GM21825 (cell line): ENCODE data around the gene TFDP2.

ENCODE experiments used
- ATAC-seq: cut with Tn5 transposase; IDR thresholded peaks from one replicate; pipeline ENCODE4 v1.9.1; 2021; ENCODE audit warnings: mild to moderate bottlenecking, moderate library complexity; ENCODE audit not compliant: unreplicated experiment

The TFDP2 gene

GRCh38 chr3:141972399-141972798 is 176.9 kb downstream of the TFDP2 start:
- ATAC-seq = no peak

DNA sequence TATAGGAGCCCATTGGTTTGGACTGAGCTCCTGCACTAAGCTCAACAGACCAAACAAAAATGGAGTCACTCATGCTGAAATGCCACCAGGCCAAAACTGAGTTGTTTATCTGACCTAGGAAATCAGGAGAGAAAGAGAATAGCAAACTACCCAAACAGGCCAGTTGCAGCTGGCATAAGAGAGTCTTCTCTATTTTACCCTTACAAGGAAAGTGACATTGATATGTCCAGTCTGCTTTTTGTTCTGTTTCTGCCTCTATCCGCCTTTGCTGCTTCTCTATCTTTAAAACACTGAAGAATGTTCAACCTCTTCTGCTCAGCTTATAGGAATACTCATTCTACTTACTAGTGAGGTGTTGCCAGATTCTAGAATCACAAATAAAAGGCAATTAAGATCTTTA is 177.8 kb downstream of the TFDP2 start:
- ATAC-seq = no peak

DNA sequence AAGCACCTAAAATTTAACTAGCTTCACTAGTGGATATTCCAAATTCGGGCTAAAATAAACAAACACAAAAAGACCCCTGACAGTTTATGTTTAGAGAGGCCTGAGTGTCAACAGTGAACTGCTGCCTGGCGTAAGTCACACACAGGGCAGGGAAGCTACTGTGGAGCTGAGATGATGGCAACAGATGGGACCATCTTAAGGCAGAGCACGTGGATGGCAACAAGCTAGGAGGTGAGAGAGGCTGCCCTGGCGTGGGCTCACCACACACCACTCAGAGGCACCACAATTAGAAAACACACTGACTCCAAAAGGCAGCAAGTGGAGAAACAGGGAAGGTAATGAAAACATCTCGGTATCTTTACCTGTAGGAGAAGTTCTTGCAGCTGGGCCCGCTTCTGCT is 179.6 kb downstream of the TFDP2 start:
- ATAC-seq = no peak

GRCh38 chr3:141965471-141965870 is 183.9 kb downstream of the TFDP2 start:
- no peak for ATAC-seq

- ATAC-seq = no peak
These were observed 186.0 kb downstream of the TFDP2 start for GRCh38 chr3:141963301-141963700.

- no peak for ATAC-seq
These were observed 188.6 kb downstream of the TFDP2 start for GRCh38 chr3:141960731-141961130.

DNA sequence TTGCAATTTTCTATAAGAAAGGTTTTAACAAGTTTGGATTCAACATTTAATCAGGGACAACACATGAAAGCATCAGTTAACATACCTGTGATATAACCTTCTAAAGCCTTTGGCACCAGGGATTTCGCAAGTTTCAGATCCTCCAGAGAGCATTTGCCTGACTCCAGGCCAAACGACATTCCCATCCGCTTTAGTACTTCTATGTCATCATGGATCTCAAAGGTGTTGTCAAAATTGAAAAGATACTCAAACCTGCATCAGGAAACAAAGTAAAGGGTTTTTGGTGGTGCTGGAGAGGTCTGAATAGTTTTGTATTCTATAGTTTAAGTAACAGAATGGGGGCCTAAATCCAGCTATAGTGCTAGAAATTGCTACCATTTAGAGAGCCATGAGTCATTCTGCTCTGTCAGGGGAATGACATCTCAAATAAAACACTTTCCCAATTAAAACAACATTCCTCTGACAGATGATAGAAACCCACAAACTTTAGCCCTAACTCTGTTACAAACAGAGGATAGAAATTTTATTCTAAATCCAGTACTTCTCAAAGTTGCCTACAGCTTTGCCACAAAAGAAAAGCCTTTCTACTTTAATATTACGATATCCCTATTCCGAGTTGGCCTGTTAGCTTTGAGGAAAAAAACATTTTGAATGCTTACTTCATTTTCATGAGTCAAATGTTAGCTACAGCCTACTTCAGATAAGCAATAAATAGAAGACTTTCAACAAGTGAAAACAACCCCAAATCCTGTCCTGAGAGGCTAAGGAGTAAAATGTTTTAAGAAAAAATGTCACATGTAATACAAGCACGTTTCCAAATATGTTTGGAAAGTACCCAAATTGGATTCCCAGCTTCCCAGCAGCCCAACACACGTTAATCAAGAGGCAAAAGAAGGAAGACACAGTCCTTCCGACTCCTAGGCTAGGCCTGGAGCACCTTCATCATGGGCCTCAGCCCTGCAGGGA is 189.5 kb downstream of the TFDP2 start:
- no peak for ATAC-seq

GRCh38 chr3:141955175-141955574 is 194.2 kb downstream of the TFDP2 start:
- ATAC-seq = no peak

DNA sequence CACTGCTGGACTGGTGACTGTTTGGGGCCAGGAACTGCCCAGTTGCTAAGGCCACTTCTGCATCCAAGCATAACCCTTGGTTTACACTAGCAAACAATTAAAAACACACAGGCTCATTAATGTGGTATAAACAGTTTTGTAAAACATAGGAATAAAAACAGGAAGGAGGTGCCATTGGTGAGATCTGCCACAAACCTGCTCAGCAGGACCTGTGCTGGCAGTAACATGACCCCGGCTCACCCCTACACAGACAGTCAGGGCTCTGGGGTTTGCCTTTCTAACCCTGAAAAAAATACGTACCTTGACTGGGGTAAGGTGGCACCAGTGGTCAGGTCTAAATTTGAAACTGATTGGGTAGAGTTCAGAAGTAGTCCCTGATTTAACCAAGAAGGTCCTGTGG is 196.7 kb downstream of the TFDP2 start:
- ATAC-seq = no peak

DNA sequence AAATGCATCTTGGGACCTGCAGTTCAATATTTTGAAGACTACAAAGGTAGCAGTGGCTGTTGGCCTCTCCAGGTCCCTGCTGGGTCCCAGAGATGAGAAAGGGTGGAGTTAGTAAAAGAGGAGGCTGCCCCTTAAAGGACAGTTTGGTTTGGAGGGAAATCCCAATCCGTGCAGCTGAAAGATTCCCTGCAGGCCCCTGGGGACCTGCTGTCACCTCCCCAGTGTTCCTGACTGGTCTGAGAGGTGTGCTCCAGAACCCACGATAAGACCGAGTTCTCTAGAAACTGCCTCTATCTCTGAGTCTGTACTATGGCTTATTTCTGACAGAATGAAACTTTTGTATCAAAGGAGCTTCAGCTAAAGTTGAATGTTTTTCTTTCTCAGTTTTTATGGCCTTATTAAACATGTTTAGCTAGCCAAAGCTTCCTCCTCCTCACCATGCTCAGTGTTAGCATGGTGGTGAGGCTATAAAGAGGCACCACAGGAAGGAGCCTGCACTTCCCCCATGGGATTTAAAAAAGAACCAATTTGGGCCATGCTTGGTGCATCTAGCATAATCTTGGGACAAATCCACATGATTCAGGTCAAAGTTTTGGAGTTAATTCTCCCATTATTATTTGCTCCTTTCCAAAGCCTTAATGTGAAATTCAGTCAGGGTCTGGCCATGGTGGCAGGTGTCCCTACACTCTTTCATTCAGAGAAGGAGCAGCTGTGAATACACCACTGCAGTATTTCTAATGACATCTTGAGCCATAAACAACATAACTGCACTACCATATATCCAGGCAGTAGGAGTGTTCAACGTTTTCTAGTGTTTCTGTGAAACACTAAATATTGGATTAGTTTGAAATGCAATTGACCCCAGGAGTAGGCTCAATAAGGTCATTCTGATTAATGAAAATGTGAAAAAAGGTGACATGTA is 198.5 kb downstream of the TFDP2 start:
- ATAC-seq = no peak

GRCh38 chr3:141949972-141950371 is 199.4 kb downstream of the TFDP2 start:
- ATAC-seq = no peak

- ATAC-seq = no peak
These were observed 199.9 kb downstream of the TFDP2 start for GRCh38 chr3:141949399-141949798.

DNA sequence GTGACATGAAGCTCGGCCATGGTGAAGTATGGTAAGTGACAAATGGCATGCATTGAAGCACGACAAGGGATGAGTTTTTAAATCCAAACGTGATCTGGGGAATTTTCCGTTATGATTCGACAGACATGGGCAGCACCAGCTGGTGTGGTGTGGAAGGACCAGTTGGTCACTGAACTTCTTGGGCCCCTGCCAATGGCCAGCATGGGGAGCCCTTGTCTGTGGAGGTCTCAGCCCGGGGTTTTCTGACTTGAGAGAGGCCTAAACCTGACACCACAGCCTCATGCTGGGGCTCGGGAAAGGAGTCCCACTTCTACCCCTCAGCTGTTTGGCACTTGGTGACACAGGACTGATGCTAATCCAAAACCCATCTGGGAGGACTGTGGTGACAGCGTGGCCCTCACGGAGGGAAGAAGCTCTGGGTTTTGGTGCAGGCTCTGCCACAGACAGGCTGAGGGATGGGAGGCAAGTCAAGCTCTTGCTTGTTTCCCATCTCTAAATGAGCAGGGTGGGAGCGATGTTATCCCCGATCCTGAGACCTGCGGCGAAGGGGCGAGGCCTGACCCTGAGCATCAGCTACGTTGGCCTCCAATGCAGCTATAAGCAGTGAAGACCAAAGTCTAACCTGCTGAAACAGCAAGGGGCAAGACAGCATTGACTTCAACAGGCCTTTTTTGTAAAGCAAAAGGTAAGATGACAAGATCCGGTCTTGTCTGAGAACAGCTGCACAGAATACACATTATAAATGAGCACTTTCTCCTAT is 203.4 kb downstream of the TFDP2 start:
- no peak for ATAC-seq

- ATAC-seq = no peak
These were observed 207.3 kb downstream of the TFDP2 start for GRCh38 chr3:141942006-141942405.

- no peak for ATAC-seq
These were observed 208.3 kb downstream of the TFDP2 start for GRCh38 chr3:141941093-141941492.

DNA sequence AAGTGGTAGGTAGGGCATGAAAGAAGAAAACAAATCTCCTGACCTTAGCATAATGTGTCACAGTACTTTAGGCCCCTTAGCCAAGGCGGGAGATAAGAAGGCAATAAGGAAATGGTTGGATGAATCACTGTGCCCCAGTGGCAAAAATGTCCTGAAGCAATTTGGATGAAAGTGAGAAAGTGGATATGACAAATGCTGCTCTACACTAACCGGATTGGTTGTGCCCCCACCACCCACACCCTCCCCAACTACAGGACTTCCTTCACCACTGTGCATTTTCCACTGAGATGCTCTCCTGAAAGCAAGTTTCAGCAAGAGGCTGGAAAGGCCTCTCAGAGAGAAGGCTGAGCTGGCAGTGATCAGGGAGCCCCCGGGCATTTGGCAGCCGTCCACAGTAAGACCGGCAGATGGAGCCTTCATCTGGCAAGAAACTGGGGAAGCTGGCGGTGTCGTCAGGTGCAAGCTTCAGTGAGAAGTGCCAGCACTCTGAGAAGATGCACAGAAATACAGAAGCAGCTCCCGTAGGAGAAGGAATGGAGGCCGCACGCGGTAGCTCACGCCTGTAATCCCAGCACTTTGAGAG is 209.1 kb downstream of the TFDP2 start:
- ATAC-seq = no peak

DNA sequence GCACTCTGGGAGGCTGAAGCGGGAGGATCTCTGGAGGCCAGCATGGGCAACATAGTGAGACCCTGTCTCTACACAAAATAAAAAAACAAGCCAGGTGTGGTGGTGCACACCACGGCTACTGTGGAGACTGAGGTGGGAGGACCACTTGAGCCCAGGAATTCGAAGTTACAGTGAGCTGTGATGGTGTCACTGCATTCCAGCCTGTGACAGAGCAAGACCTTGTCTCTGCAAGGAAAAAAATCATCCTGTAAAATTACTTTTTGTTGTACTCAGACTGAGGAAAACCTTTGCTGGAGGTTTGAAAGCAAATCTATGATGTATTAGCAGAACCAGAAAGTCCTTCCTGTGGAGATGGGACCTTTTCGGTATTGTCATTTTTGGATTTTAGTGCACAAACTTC is 209.6 kb downstream of the TFDP2 start:
- no peak for ATAC-seq

DNA sequence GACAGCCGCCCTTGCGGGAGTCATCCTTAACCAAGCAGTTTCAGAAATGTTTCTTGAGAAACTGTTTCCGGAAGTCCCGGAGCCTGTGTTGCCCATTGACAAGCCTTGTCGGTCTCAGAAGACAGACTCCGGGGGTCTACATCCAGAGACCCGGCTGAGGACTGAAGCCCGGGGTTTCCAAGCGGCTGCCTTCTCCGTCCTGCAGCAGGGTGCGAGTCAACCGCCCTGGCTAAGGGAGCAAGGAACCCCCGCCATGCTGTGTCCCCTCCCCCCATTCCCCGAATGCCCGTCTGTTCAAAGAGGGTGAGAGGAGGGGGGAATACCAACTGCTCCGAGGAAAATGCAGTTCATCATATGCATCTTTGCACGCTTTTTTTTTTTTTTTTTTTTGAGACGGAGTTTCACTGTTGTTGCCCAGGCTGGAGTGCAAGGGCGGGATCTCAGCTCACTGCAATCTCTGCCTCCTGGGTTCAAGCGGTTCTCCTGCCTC is 211.3 kb downstream of the TFDP2 start:
- no peak for ATAC-seq

DNA sequence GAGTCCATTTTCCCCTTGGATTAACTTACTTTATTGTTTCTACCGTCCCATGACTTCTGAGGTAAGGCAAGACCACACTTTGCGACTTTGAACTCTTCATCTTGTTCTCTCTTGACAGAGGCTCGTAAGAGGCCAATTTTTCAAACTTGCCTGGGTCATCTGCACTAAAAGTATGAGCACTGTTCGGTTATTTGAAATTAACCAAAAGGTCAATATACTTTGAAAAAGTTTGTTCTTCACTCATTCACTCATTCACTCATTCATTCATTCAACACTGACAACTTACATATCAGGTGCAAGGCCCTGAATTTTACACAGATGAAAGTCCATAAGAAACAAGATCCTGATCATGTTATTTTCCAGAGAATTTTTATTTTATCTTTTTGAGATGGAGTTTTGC is 215.0 kb downstream of the TFDP2 start:
- no peak for ATAC-seq
